GM19395 (cell line): ENCODE measurements around the gene CD6.

Experiments
- ATAC-seq: cut with Tn5 transposase; IDR thresholded peaks from one replicate; pipeline ENCODE4 v1.9.1; 2021; ENCODE audit warnings: mild to moderate bottlenecking, moderate library complexity; ENCODE audit not compliant: unreplicated experiment

CD6 gene

DNA sequence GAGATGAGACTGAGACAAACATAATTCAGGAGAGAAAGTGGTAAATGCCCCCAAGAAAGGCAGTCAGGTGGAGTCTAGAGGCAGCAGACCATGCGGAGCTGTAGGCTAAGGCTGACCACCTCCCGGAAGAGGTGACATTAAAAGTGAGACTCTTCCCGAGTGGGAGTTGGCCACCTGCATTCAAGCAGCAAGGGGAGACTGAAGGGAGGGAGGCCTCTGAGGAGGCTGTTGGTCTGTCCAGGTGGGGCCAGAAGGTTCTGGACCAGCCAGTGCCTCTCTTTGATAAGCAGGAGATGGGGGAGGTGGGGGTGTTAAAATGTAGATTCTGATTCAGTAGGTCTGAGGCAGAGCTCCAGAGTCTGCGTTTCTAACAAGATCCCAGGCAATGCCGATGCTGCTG is 37.5 kb downstream of the CD6 start:
- no peak for ATAC-seq

DNA sequence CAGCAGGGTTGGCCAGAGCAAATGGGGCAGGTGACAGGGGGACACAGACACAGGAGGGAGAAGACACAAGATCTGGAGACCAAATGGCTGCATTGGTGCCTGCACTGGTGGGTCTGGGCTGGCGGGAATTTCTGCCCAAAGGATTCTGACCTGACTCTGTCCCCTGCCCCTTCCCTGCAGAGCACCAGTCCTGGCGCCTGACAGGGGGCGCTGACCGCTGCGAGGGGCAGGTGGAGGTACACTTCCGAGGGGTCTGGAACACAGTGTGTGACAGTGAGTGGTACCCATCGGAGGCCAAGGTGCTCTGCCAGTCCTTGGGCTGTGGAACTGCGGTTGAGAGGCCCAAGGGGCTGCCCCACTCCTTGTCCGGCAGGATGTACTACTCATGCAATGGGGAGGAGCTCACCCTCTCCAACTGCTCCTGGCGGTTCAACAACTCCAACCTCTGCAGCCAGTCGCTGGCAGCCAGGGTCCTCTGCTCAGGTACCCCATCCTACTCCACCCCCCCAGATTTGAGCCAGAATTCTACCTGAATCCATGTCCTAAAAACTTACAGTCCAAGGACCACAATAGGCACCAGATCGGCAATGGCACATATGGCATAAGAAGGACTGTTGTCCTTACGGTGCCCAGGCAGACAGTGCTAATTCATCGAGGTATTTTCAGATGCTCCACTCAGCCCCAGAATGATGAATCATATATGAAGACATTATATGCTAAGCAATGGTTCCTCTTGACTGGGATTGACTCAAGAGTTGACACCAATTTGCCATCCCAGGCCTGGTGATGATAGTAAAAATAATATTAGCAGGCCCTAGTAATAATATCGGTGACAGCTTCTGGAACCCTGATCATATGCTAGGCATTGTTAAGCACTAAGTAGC is 38.2 kb downstream of the CD6 start:
- no peak for ATAC-seq

DNA sequence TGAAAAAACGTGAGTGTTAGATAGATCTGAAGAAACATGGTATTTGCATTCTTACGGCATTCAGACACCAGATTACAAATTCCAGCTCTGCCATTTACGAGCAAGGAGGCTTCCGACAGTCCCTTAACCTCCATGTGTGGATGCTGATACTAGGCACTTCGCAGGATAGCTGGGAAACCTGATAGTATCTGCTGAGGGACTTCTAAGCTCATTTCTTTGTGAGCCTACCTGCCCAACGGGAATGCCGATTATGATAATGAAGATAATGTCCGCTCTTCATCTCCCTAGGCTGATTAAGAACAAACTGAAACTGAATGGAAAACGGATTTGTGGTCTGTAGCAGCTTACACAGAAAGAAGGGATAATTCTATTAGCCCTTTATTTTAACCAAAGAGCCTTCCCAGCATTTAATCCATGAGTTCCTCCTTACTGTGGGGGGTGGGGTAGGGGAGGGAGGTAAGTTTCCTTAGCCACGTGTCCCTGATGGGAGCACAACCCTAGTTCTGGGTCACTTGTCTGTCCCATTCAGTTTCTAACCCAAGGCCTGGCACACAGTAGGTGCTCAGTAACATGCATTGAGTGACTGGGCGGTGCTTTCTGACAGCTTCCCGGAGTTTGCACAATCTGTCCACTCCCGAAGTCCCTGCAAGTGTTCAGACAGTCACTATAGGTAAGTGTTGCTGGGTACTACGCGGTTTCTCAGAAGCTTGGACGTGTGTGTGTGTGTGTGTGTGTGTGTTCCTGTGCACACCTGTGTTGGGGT is 39.2 kb downstream of the CD6 start:
- no peak for ATAC-seq

DNA sequence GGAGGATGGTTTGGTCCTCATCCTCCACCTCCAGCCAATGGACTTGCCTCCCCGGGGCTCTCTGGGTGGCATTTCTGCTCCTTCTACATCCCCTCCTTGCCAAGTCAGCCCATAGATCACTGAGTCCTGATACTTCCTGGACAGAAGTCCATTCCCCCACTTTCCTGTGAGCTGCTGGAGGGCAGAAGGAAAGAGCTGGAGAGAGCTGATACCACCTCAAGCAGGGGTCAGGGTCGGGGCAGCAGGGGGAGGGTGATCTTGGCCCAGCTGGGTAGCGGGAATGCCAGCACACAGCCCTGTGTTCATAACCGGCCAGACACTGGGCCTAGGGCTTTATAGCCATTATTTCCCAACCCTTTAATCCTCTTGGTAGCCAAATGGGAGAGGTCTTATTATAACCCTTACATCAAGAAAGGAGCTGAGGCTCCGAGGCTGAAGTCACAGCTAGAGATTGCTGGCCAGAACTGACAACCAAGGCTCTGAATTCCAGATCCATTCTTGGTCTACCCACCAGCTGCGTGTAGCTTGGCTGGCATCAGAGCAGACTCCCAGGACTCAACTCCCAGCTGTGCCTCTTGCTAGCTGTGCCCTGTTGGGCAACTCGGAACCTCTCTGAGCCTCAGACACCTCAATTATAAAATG is 39.9 kb downstream of the CD6 start:
- ATAC-seq, result no peak

DNA sequence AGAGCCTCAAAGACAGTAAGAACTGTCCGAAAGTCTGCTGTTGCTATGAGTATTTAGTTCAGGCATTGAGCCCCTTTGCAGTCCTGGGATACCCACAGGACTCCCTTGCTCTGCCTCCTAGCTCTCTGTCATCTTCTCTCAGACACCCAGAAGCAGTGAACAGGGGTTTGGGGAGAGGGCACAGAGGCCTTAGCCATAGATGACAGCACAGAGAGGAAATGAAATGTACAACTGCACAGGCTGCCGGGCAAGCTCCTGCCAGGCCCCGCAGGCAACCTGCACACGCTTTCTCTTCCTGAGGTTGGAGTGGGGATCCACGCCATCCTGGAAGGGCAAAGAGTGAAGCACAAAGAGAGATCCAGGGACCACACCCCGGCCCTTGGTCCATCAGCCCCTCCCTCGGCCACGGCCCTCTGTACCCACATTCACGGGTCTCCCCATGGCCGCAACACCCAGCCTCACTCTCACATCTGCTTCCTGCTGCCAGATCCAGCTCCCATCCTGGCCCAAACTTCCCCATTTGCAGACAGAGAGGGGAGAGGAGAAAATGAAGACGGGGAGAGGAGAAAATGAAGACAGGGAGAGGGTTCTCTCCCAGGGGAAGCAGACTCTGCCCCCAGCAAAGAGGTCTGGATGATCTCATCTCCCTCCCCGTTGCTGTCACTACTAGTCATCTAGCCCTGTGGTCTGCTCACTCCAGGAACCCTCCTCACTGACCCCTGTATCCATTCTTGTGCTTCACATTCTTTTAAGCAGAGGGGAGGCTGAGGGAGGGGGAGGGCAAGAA is 40.7 kb downstream of the CD6 start:
- no peak for ATAC-seq

DNA sequence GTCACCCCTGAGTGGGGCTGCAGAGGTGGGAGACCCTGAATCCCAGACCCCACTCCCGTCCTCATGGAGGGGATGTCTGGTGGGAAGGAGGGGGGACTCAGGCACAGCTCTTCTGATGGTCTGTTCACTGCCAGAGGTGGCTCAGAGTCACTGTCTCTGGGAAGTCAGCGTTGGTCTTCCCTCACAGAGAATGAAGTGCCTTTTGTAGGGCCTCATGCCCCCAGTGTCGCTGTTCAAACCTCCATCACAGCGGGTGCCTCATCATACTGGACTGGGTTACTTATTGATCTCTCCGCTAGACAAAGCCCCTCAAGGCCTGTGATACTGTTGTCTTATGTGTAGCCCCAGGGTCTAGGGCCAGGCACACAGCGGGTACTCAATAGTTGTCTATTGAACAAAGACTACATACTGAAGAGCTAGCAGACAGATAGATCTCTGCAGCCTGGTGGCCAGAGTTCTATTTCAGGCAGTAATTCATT is 41.3 kb downstream of the CD6 start:
- no peak for ATAC-seq

DNA sequence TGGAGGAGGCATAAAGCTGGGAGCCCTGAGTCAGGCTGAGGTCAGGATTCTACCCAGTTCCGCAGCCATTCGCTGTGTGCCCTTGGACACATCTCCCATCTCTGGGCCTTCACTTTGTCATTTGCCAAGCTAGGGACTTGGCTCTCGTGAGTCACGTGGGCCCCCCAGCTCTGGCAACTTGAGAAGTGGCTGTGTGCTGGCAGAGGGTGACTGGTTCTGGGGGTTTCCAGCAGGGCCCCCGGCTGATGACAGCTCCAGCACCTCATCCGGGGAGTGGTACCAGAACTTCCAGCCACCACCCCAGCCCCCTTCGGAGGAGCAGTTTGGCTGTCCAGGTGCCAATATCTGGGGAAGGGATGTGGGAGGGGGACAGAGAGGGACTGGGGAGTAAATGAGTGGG is 46.6 kb downstream of the CD6 start:
- ATAC-seq, result no peak

DNA sequence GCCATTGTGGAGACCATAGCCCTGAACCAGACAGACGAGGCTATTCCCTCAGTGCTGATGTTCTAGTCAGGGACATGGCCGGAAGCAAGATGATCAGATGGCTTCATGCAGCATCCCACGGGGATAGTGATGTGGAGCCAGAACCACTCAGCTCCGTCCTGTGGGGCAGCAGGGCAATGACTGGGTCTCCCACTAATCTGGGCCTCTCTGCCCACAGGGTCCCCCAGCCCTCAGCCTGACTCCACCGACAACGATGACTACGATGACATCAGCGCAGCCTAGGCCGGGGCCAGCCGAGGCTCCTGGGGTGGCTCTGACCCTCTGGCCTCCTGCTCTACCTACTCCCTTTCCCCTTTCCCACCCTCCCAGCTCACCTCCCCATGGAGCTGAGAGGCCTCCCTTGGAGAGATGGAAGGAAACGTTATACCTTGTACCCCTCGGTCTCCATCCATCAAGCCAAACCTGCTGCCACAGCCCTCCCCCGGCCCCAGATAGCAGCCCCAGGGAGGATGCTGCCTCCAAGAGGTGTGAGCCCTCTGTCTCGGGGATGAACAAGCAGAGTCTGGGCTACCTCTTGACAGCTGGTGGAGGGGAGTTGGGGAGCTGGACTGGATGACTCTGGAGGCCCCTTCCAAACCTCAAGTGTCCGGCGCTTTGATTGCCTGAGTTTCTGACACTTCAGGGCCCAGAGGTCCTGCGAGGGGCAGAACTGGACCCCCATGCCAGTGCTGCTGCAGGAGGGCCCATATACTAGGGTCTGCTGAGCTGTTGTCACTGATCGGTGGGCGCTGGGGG is 47.8 kb downstream of the CD6 start:
- ATAC-seq, result no peak

DNA sequence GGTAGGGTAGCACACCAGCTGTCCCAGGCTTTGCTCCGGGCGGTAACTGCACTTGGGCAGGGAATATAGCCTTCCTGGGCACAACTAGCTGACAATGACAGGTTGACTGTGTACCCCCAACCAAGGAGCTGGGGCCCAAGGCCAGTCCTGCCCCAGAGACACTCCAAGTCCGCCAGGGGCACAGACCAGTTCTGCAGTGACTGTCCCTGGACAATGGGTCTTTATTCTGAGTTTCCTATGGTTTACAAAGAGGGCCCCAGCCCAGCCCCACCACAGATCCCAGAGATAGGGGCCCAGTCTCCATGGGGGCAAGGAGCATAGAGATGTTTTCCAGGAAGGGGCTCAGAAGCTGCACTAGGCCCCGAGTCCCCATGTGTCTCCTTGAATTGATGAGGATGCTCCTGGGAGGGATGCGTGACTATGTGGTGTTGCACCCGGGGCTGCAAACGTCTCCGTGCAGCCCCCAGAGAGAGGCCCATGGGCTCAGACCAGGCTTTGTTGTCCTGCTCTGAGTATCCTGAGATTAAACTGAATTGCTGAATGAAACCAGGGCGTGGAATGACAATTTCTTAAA is 48.4 kb downstream of the CD6 start:
- ATAC-seq, result no peak

DNA sequence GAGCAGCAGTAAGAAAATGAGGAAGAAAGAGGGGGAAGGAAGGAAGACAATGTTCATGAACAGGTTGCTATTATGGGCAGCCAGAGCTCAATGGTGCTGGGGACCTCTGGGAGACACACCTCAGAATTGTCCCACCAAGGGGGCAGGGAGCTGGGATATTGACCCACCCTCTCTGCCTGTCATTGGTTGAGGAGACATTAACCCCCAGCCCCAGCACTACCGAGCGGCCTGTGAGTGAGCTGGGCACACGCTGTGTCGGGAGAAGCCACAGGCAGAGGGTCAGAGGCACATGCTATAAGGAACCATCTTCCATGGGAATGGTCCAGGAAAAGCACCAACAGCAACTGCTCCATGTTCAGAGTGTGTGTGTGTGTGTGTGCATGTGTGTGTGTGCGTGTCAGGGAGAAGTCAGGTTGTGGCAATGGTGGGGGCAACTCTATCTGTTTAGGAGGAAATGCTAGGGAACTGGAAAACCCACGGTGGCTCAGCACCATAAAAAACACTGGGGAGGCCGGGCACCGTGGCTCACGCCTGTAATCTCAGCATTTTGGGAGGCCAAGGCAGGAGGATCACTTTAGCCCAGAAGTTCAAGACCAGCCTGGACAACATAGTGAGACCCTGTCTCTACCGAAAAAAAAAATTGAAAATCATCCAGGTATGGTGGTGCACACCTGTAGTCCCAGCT is 49.2 kb downstream of the CD6 start:
- ATAC-seq, result no peak

DNA sequence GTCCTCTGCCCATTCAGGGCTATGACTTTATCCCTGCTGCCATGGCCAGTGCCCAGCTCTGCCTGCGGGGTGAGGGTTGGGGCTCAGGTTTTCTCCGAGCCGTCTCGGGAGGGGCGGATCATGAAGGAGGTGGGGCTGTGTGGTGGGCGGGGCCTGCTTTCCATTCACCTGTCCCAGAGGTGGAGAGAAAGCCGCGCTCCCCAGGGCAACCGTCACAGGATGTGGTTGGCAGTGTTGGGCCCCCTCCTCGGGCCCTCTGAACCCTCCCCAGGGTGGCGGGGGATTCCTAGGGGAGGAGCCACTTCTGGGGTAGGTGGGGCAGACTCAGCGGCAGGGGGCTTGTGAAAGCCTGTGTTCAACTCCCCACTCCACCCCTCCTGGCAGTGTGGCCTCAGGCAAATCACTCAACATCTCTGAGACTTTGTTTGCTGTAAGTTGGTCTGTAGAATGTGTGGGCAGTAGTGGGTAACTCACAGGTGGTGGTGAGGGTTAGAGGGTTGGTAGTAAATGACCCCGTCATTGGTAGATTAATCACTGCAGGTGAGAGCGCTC is 50.3 kb downstream of the CD6 start:
- ATAC-seq, result no peak

DNA sequence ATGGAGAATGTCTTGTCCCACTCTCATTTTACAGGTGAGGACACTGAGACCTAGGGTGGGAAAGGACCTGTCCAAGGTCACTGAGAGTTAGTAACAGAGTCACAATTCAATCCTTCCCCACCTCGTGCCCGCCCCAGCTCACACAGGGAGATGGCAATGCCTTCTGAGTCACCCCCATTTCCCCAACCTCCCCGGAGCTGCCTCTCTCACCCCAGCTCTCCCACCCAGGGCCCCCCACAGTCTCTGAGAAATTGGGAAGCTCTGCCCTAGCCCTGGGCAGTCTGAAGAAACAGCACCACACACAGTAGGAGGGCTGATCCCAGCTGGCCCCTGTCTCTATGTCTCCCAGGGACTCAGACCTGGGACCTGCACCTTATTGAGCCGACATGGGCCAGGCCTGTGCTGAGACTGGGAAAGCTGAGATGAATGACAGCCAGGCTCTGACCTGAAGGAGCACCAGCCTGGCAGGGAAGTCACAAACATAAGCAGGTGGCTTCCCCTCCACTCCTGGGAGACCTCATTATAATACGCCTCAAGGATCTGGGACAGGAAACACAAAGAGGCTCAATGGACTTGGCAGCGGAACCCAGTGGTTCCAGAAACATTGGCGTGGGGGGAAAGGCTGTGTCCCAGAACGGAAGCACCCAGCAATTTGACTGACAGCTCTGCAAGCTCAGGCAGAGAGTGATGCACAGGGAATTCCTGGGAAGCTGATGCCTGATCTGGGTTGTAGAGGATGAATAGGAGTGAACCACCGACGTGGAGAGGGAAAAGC is 51.0 kb downstream of the CD6 start:
- ATAC-seq, result no peak

DNA sequence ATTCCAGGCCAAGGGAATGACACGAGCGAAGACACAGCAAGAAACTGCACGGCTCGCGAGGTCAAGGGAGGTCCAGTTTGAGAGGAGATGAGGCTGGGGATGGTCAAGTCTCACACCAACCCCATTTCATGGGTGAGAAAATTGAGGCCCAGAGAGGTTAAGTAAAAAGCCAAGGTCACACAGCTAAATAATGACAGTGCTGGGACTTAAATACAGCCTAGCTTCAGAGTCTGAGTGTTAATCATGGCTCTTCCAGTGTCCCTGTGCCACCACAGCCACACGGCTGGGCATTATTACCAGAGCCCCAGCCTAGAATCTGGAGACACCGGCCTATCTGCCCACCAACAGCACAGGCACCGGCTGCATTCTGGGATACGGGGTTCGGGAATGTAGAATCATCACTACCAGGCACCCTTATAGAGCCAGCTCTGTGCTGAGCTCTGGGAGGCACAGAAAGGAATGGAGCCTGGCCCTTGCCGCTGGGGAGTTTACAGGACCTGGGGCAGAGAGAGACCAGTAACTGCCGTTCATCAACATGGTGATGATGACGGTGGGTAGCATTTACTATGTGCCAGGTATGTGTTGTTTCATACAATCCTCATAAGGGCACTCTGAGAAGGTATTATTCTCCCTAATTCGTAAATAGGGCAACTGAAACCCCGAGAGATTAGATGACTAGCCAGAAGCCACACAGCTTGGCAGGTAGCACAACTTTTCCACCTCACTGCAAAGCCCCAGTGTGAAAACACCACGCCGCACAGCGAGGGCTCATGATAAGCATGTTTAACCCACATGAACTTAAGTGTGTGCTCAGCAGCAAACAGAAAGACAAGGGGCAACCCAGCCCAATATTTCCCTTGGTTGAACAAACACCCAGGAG is 51.8 kb downstream of the CD6 start:
- ATAC-seq, result no peak

DNA sequence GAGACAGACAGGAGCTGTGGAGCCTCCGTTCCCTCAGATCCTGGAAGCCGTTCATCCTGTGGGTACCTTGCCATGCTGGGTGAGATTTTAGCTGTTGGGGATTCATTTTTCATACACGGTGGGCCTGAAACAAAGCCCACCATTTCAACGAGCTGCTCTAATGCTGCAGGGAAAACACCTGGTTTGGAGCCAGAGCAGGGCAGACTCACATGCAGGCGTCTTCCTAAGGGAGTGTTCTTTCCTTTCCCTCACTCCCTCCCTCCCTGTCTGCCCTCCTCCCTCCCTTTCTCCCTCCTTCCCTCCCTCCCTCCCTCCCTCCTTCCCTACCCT is 52.5 kb downstream of the CD6 start:
- no peak for ATAC-seq

DNA sequence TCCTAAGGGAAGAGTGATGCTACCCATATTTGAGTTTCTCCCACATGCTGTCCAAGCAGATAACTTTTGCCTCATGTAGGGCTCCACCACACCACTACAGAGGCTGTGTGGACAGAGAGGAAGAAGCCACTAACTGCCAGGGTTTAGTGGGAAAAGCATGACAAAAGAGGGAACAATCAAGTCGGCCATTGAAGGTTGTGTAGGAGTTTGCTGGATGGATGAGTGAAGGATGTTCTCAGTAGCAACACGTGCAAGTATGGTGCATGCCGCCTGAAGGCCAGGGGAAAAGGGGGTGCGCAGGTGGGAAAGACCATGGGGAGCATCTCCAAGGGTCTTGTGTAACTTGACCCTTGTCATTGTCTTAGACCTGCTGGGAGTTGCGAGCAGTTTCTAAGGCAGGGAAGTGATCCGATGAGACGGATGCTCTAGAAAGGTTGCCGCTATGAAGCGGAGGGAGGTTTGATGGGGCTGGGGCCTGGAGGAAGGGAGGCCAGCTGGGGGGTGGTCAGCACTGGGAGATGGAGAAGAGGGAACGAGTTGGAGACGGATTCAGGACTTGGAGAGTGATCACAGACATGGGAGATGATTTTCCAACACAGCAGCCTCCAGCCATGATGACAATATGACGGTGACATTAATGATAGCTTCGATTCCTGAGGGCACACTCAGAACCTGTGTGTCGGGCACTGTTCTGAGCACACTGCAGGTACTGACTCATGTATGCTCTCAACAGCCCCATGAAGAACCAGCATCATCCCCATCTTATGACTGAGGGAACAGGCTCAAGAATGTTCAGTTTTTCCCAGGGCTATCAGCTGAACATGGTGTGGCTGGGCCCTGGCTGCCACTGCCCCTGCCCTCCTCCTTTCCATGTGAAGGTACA is 53.7 kb downstream of the CD6 start:
- ATAC-seq, result no peak

DNA sequence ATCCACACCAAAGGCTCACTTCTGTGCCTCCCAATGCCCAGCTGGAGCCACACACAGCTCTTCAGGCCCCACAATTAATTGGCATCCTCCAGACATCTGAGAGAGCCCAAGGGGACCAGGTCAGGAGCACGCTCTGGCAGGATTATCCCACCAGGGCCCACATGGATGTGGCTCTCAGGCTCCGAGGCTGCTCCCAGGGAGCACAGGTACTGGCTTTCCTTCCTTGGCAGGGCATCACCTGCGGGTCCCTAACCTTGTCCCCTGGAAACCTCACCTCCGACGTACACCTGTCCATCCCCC is 54.3 kb downstream of the CD6 start:
- ATAC-seq, result no peak
